ENCODE measurements around the gene DNAH17.
A peak's percentile ranks its signal among the peaks of the same experiment; 100 is the strongest.

The DNAH17 gene

DNA sequence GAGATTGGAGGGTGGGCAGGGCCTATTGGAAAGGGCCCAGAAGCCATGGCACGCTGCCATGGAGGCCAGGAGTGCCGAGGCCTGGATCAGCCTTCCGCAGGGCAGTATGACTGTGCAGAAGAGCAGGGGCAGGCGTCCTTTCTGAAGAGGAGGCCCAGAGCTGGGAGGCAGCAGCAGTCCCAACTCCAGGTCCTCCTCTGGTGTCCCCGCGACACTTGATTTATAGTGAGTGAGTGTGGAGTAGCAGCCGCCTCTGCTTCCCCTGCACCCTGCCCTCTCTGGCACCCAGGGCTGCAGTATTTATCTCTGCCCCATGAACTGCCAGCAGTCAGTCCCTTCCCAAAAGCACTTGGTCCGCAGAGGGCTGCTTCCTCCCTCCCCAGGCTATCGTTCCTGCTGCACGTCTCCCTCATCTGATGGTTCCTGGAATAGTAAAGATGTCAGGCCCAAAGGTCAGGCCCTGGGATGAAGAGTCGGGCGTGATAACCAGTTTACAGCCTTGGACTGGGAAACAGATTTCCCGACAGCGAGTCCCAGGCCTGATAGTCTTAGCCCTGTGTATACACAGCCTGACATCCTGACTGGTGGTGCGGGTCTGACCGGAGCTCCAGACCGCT is 165.8 kb downstream of the DNAH17 start:
- Histone ChIP-seq H3K4me3 (no peak overlapping the region), H3K27ac (peak overlapping the region in 1 of 2 donors; percentile 16)
- TF ChIP-seq, protein P1, sequence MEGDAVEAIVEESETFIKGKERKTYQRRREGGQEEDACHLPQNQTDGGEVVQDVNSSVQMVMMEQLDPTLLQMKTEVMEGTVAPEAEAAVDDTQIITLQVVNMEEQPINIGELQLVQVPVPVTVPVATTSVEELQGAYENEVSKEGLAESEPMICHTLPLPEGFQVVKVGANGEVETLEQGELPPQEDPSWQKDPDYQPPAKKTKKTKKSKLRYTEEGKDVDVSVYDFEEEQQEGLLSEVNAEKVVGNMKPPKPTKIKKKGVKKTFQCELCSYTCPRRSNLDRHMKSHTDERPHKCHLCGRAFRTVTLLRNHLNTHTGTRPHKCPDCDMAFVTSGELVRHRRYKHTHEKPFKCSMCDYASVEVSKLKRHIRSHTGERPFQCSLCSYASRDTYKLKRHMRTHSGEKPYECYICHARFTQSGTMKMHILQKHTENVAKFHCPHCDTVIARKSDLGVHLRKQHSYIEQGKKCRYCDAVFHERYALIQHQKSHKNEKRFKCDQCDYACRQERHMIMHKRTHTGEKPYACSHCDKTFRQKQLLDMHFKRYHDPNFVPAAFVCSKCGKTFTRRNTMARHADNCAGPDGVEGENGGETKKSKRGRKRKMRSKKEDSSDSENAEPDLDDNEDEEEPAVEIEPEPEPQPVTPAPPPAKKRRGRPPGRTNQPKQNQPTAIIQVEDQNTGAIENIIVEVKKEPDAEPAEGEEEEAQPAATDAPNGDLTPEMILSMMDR (IDR thresholded peaks at IDR 0.05) = no peak
- DNase-seq (ENCODE audit: low spot score) = no peak

DNA sequence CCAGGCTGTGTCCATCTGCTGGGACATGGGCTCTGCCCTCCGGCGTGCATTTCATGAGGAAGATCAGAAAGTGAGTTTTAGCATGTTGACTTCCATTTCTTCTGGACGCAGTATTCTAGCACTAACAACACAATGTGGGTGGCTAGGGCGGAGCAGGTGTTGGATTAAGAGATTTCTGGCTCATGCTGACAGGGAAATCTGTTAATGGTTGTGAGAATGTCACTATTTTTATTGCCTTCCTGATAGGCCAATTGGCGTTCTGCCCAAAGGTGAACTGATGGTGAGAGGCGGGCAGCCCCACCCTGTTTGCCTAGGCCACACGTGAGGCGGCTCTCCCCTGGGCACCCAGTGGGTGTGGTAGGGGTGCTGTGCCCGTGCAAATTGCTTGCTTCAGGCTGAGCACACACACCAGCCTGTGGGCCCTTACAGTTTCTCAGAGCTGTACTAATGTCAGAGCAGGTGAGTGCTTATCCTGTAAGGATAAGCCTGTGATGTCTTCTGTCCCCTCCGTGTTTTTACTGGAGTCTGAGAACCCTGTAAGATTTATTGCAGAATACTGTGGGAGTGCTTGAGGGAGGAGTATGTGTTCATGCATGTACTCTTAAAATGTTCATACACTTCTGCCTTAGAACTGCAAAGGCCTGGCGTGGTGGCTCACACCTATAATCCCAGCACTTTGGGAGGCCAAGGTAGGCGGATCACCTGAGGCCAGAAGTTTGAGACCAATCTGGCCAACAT is 167.8 kb downstream of the DNAH17 start:
- TF ChIP-seq, protein P1 (IDR thresholded peaks at IDR 0.05) = no peak
- no peak for DNase-seq (ENCODE audit: low spot score)
- no peak overlapping the region for H3K4me3 ChIP-seq
- no peak overlapping the region for H3K27ac ChIP-seq

DNA sequence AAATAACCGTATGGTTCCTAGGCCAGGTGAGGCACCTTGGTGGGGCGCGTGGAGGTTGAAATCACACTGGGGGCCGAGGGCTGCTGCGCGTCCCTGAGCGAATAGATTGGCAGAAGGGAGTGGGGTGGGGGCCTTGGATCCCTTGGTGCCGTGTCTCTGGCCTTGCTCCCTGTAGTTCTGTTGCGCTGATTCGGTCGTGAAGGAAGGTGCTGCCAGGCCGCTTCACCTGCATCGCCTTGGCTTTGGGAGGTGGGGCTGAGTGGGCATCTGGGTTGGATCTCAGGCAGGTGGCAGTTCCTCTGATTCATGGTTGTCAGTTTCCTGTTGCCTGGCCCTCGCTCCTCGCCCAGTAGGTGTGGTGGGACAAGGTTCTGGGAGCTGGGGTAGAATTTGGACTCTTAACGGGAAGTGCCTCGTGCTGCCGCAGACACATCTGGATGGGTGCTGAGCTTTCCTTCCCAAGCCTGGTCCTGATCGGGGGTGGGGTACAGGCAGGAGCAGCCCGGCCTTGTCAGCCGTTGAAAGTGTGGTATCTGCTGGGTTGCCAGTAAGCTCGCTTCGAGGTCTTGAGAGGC is 168.6 kb downstream of the DNAH17 start:
- Histone ChIP-seq H3K4me3 (no peak overlapping the region), H3K27ac (no peak overlapping the region)
- TF ChIP-seq, protein P1 (IDR thresholded peaks at IDR 0.05) = no peak
- DNase-seq (ENCODE audit: low spot score) = no peak

DNA sequence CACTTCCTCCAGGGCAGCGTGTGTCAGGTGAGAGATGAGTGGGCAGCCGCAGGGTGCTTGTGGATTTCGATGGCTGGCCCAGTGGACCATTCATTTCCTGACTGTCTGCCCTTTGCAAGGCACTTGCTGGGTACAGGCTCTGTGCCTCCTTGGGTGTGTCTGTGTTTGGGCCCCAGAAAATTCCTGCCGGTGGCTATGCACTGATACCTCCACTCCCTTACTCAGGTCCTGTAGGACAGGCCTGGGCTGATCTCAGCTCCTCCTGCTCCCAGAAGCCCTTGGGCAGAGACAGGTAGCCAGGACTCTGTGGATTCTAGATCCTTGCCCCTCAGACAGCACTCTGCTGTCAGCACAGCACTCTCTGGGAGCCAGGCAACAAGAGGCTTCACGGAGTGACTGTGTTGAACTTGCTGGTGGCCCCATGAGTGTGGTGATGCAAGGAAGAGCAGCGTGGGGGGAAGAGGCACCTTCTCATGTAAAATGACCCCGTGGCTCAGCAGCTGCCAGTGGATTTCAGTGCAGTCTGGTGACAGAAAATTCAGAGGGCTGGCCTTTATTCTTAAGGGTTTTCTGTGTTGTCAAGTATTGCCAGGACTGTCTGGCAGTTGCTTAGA is 169.7 kb downstream of the DNAH17 start:
- Histone ChIP-seq H3K4me3 (no peak overlapping the region), H3K27ac (no peak overlapping the region)
- TF ChIP-seq, protein P1 (IDR thresholded peaks at IDR 0.05) = no peak
- DNase-seq (ENCODE audit: low spot score) = no peak

DNA sequence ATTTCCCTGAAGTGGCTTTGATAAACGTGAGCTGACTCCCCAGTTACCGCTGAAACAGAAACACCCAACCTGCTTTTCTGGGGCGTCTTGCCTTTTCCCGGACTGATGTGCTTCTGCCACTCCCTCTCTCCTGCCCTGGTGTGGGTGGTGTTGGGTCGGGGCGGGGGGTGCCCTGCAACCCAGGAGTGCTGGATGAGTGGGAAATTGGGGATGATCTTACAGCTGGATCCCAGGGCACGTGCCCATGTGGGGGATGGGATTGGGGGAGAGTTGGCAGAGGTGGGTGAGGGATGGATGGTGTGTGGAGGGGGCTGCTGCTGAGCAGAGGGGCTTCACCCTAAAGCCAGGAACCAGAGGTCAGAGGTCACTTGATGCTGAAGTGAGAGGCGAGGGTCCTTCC is 170.3 kb downstream of the DNAH17 start:
- Histone ChIP-seq H3K27ac (no peak overlapping the region), H3K4me3 (no peak overlapping the region)
- DNase-seq (ENCODE audit: low spot score) = no peak

DNA sequence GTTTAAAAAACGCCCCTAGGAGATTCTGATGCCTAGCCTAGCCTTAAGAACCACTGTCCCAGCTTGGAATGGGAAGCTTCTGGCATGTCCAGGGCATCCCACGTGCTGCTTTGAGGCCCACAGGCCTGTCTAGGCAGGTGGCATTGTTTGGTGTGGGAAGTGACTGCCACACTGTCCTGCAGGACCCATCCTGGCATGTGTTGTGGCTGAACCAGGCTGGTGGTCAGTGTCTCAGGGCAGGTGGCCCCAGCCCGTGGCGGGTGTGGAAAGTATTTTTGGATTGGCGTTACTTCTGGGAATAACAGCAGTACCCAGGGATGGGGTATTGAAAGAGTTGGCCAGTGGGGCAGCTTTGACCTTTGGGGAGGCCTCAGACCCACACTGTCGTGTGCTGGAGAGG is 170.8 kb downstream of the DNAH17 start:
- no peak for DNase-seq (ENCODE audit: low spot score)
- Histone ChIP-seq H3K4me3 (no peak overlapping the region), H3K27ac (no peak overlapping the region)
- TF ChIP-seq, protein P1 (IDR thresholded peaks at IDR 0.05) = no peak

More for the DNA sequence above, 170.3 kb downstream of the DNAH17 start:
- TF ChIP-seq, protein P1 (IDR thresholded peaks at IDR 0.05) = no peak
